NCI-H2227 treated with DMSO at 0.1 percent for 48 hours (cell line): Measurements from ENCODE around the gene SKAP1.
A peak's percentile ranks its signal among the peaks of the same experiment; 100 is the strongest.

ENCODE experiments used
- DNase-seq: peaks from one replicate; lab custom pipeline; 2025; lab: John Stamatoyannopoulos, UW

SKAP1 gene

GRCh38 chr17:48174833-48175523 lies 255.0 kb downstream of the SKAP1 start:
- no peak for DNase-seq

- no peak for DNase-seq
Observed at GRCh38 chr17:48173191-48173984, 256.6 kb downstream of the SKAP1 start.

- no peak for DNase-seq
Observed at GRCh38 chr17:48169926-48170325, 260.1 kb downstream of the SKAP1 start.

- no peak for DNase-seq
Observed at GRCh38 chr17:48163809-48164208, 266.2 kb downstream of the SKAP1 start.

- DNase-seq, result no peak
Observed at GRCh38 chr17:48162946-48163506, 267.0 kb downstream of the SKAP1 start.

DNA sequence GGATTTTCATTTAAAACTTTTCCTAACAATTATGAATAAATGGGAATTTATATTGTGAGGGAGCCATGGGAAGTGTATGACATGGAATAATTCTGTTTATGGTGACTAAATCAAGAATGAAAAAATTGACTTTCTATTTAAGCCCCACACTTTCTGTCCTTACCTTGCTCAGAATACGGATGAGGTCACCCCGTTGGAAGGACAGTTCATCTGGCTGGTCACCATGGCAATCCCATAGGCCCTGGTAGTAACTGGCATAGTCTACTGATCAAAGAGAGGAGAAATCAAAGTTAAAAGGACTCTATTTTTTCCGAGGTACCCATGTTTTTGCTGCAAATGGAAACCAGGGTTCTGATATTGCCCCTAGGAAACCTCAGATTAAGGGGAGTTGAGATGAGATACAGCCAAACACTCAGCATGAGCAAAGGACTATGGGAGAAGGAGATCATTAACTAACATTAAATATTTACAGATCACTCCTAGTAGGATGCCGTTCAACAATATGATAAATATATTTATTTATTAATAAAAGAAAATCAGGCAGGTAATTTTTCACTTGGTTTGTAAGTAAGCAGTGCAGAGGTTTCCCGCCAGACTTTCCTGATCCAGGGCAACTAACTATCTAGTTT lies 267.6 kb downstream of the SKAP1 start:
- DNase-seq, result no peak

DNA sequence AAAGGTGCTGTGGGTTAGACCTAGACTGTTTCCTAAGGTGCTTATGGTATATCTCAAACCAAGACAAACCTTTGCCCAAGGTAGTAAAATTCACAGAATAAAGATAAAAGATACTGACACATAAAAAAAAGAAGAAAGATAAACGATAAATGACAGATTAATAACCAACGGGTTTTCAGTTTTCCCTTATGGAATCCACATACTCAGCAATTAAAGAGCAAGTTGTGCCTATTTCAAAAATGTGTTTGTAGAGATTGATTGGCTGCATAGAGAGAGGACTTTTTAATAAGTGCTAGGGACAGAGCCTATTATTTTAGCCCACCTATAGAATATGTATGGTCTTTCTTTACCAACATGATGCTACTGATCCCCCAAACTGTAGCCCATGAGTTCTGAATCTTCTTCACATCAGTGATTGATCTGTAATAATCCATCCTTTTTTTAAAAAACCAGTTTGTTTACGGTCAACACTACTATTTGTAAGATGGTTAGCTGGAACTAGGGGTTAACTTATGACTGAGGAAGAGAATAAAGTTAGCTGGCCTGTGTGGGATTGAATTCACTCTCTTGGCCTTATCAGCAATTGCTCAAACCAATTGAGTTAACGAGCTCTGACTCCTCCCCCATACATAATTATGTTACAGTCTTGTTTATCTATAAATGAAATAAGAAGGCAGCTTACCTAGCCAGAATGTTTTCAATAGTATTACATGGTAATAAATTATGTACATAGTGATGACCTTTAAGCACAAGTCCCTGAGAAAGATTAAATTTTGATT lies 268.7 kb downstream of the SKAP1 start:
- no peak for DNase-seq

DNA sequence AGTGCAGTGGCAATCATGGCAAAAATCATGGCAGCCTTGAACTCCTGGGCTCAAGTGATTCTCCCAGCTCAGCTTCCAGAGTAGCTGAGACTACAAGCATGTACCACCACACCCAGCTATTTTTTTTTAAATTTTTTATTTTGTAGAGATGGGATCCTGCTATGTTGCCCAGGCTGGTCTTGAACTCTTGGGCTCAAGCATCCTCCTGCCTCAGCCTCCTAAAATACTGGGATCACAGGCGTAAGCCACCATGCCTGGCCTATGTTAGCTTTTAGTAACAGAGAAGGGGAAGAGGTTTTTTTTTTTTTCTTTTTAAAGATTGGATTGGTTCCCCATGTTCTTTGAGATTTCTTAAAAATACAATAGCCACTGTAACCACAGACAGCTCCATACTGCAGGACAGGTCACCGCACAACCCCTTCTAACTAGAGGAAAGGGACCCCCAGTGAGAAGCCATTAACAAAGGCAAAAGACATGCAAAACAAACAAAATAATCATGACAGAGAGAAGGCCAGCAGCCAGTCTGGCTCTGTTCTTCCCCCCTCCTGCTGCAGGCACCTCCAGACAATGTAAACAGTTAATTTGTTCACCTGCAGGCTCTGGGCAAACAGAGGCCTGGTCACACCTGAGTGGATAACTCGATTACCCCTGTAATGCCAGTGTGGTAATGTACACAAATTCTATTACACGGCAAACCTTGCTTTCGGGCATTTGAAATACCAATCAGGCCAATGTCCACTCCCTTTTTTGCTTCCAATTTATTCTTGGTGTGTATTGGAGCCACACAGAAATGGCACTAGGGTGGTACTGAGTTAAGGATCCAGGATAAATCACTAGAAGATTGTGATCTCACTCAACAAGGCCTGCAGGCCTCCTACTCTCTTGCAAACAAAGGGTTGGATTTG lies 269.6 kb downstream of the SKAP1 start:
- no peak for DNase-seq

- DNase-seq, result no peak
Observed at GRCh38 chr17:48159232-48159631, 270.8 kb downstream of the SKAP1 start.

DNA sequence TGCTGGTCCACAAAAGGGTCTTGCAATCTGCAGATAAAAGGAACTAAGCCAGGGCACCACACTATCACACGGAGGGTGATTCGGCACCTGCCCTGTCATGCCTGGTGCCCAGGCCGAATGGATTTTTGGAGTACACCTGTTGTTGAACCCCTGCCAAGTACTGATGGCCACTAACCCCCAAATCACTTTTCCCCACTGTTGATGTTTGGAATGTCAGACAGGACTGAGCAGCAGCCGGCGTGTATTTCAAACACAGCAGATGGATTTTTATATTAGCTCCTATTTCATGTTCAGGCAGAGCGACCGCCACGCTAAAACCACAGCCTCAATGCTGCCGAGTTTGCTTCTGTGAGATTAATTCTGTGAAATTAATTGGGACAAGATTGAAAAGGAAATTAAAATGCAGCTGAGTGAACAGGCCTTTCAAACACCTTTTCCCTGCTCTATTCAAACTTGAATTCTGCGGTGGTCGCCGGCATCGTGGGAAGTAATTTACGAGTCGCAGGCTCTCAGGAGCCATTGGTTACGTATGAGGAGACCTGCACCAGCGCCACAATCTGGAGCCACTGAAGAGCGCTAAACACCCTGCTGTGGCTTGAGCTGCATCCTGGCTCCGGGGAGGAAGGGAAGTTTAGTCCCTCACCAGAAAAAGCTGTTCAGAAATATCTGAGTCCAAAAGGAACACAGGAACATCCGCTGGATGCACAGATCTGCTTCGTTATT lies 274.0 kb downstream of the SKAP1 start:
- DNase-seq, result no peak

GRCh38 chr17:48153691-48154358 lies 276.2 kb downstream of the SKAP1 start:
- peak; percentile 21 for DNase-seq

GRCh38 chr17:48152289-48152688 lies 277.7 kb downstream of the SKAP1 start:
- DNase-seq, result no peak

- no peak for DNase-seq
Observed at GRCh38 chr17:48151220-48151619, 278.8 kb downstream of the SKAP1 start.

DNA sequence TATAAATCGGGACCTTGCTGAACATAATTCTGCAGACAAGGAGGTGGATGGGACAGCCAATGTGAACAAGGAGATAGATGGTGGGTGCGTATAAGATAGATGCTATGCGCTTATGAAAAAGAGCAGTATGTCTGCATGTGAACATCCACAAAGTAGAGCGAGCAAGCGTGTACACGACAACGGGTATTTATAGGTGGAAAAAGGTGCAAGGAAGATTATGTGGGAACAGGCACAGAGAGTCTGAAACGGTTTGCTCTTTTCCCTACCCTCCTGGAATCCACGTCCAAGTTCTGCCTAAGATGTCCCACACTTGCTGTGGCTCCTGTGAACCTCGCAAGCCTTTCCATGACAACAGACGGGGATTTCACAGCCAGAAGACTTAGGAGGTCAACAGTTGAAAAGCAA lies 279.4 kb downstream of the SKAP1 start:
- DNase-seq, result no peak

DNA sequence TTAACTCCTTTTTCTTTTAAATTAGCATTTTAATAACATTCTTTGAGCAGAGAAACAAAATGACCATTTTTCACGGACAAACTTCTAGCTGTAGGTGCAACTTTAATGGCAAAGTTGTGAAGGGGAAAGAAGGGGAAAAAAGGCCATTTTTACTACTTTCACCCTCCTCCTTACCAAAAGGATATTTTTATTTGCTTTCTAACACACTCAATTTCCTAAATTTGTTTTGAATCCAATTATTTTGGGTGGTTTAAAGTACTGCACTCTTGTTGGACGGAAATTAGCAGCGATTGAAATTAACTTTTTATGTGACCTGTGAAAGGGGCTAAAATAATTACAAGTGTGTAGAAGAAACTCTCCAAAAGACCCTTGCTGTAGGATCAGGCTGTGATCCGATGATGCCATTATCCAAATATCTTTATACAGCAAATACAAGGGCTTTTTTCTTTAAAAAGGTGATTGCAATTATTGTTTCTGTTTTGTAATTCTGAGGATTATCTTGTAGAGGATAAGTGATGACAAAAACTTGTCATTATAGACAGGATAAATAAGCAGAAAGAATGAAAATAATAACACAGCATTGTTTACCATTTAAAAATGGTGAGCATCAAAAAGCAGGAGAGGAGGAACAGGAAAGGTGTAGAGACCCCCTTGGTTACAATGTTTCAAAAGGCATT lies 280.1 kb downstream of the SKAP1 start:
- no peak for DNase-seq

GRCh38 chr17:48148854-48149786 lies 280.9 kb downstream of the SKAP1 start:
- DNase-seq, result peak; percentile 55

DNA sequence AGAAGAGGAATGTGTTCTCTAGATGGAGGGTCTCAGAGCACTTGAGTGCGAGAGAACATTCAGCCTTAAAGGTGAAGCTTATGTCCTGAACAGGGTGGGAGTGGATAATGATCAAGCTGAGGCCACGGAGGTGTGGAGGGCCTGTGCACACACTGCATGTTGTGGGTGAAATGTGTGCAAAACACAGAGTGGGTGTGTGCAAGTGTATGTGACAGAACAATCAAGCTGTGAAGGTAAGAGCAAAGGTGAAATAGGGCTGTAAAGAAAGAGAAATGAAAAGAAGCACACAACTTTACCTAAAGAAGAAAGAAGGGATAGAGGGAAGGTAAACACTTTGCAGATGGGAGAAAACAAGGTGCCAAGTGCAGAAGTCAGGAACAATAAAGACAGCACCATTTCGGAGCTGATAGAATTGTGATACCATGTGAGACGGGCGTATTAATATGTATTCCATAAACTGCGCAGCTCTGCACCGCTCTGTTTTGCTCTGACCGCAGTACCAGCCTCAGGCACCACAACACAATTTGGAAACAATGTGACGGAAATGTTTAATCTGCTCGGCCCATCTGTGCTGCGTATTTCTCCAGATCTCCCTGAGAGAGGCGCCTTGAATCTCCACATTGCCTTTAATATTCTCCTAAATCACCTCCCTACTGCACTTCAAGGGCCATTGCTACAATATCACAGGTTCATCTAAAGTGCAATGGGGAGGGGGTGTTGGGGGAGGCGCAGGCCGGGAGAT lies 281.8 kb downstream of the SKAP1 start:
- peak; percentile 22 for DNase-seq
